Fibroblast of lung (primary cell): ENCODE measurements around the gene R3HCC1L. TPM values are rescaled to one million over a fixed set of nuclear protein-coding genes. Genes with fewer than 3 reads are reported as not detected.

Experiments used
- DNase-seq, 2 donors: peaks; one replicate each; pipeline versions ENCODE4 v3.0.0 to v3.0.0-alpha.2; 2010; ENCODE audit warnings: low read depth in 2 of 2
- H2AFZ ChIP-seq: 2 replicates; pipeline ENCODE4 v1.5.1; 2012; ENCODE audit warnings: low read length, control low read depth, inconsistent platforms
- H3K27ac ChIP-seq: 2 replicates; pipeline ENCODE4 v1.5.1; 2011; ENCODE audit warnings: low read length, control low read depth; ENCODE audit not compliant: insufficient read depth
- H3K27me3 ChIP-seq: 2 replicates; pipeline ENCODE4 v1.5.1; 2011; ENCODE audit warnings: mild to moderate bottlenecking, low read length; ENCODE audit not compliant: control insufficient read depth, insufficient read depth
- H3K36me3 ChIP-seq: 2 replicates; pipeline ENCODE4 v1.5.1; 2011; ENCODE audit warnings: low read length; ENCODE audit not compliant: control insufficient read depth, insufficient read depth
- H3K4me1 ChIP-seq: 2 replicates; pipeline ENCODE4 v1.5.1; 2011; ENCODE audit warnings: low read length; ENCODE audit not compliant: control insufficient read depth, insufficient read depth; ENCODE audit errors: extremely low read depth
- H3K4me2 ChIP-seq: 2 replicates; pipeline ENCODE4 v1.5.1; 2011; ENCODE audit warnings: low read length, control low read depth; ENCODE audit not compliant: insufficient read depth; ENCODE audit errors: extremely low read depth
- H3K4me3 ChIP-seq, 4 experiments: fragments of 200-600 bp in 1 of 4; sonication (generic) in 1 of 4; replicated peaks in 1 of 4; 2 replicates each; pipeline ENCODE4 v1.5.1; 2011 to 2016; ENCODE audit warnings: low read length in 4 of 4, low read depth in 3 of 4, mild to moderate bottlenecking in 3 of 4, control low read depth in 2 of 4, inconsistent platforms in 1 of 4, mixed read lengths in 1 of 4; ENCODE audit not compliant: insufficient read depth in 1 of 4; ENCODE audit errors: control extremely low read depth in 1 of 4
- H3K79me2 ChIP-seq: 2 replicates; pipeline ENCODE4 v1.5.1; 2012; ENCODE audit warnings: mild to moderate bottlenecking, low read length, inconsistent platforms; ENCODE audit not compliant: control insufficient read depth, insufficient read depth
- H3K9ac ChIP-seq: 2 replicates; pipeline ENCODE4 v1.5.1; 2011; ENCODE audit warnings: mild to moderate bottlenecking, low read length, control low read depth; ENCODE audit not compliant: insufficient read depth
- H3K9me3 ChIP-seq: 2 replicates; pipeline ENCODE4 v1.5.1; 2012; ENCODE audit warnings: low read depth, low read length; ENCODE audit not compliant: control insufficient read depth, insufficient read depth
- H4K20me1 ChIP-seq: 2 replicates; pipeline ENCODE4 v1.5.1; 2011; ENCODE audit warnings: low read length; ENCODE audit not compliant: control insufficient read depth, insufficient read depth; ENCODE audit errors: extremely low read depth
- CTCF ChIP-seq, 2 donors: IDR thresholded peaks in 1 of 2; conservative IDR thresholded peaks in 1 of 2; 1 replicate in 1 of 2; 2 replicates in 1 of 2; pipeline ENCODE4 v1.5.1; 2011 to 2012; ENCODE audit warnings: low read length in 2 of 2, control low read depth in 1 of 2, inconsistent platforms in 1 of 2, low read depth in 1 of 2, mild to moderate bottlenecking in 1 of 2
- EZH2 ChIP-seq: IDR thresholded peaks from 2 replicates; pipeline ENCODE4 v1.5.1; 2012; ENCODE audit warnings: low read length, control low read depth, mild to moderate bottlenecking; ENCODE audit errors: missing control alignments
- polyA plus RNA-seq, 2 donors: library from polyadenylated mRNA; depleted of rRNA in 1 of 2; stranded (reverse) in 1 of 2; unstranded in 1 of 2; fragments of >200 nt; gene quantifications; 2 replicates each; pipeline ENCODE4 v1.2.1, GENCODE V29; 2011 to 2012; ENCODE audit warnings: missing spikeins in 1 of 2
- total RNA-seq: library from RNA; depleted of rRNA; stranded (reverse); fragments of >200 nt; gene quantifications from 2 replicates; pipeline ENCODE4 v1.2.1, GENCODE V29; 2014

The R3HCC1L gene
- total and polyA plus RNA-seq, 2 donors (not counting 1 experiment from before 2014, with no cell fraction given): 11.1 to 19.5 TPM

- no peaks in the 10 kb centered on the region for H4K20me1 ChIP-seq
- H3K4me3 ChIP-seq: no peak overlapping the region
- no peak overlapping the region for H2AFZ ChIP-seq
- TF ChIP-seq CTCF (conservative IDR thresholded peaks at IDR 0.05 in 1 of 2, IDR thresholded peaks at IDR 0.05 in 1 of 2; ENCODE audit: low read depth in 1 of 2, low read length in 2 of 2): no peak
- TF ChIP-seq EZH2: no peak
- H3K4me2 ChIP-seq: no peak overlapping the region
- no peak overlapping the region for H3K9ac ChIP-seq
- H3K79me2 ChIP-seq: peaks cover 4% of the 10 kb centered on the region
- H3K9me3 ChIP-seq: no peaks in the 10 kb centered on the region
- H3K36me3 ChIP-seq: peaks cover 1% of the 10 kb centered on the region
- H3K4me1 ChIP-seq: no peaks in the 10 kb centered on the region
- no peak overlapping the region for H3K27ac ChIP-seq
- DNase-seq: no peak
- H3K27me3 ChIP-seq: no peaks in the 10 kb centered on the region
These were observed 97.0 kb downstream of the R3HCC1L start for GRCh38 chr10:98231417-98231816.

GRCh38 chr10:98235846-98236245, 101.4 kb downstream of the R3HCC1L start:
- no peak overlapping the region for H3K9ac ChIP-seq
- no peak overlapping the region for H3K4me3 ChIP-seq
- DNase-seq: no peak
- H4K20me1 ChIP-seq: no peaks in the 10 kb centered on the region
- no peak for TF ChIP-seq EZH2
- no peak for TF ChIP-seq CTCF (conservative IDR thresholded peaks at IDR 0.05 in 1 of 2, IDR thresholded peaks at IDR 0.05 in 1 of 2; ENCODE audit: low read depth in 1 of 2, low read length in 2 of 2)
- no peaks in the 10 kb centered on the region for H3K4me1 ChIP-seq
- H3K4me2 ChIP-seq: no peak overlapping the region
- H3K36me3 ChIP-seq: peaks cover 1% of the 10 kb centered on the region
- no peaks in the 10 kb centered on the region for H3K9me3 ChIP-seq
- H3K27me3 ChIP-seq: no peaks in the 10 kb centered on the region
- H2AFZ ChIP-seq: no peak overlapping the region
- no peak overlapping the region for H3K27ac ChIP-seq
- peaks cover 2% of the 10 kb centered on the region for H3K79me2 ChIP-seq

GRCh38 chr10:98236862-98237261, 102.4 kb downstream of the R3HCC1L start:
- no peak for DNase-seq
- no peak overlapping the region for H3K9ac ChIP-seq
- no peaks in the 10 kb centered on the region for H3K4me1 ChIP-seq
- H3K27me3 ChIP-seq: no peaks in the 10 kb centered on the region
- H3K36me3 ChIP-seq: peaks cover 1% of the 10 kb centered on the region
- no peaks in the 10 kb centered on the region for H4K20me1 ChIP-seq
- no peak overlapping the region for H3K4me3 ChIP-seq
- H3K79me2 ChIP-seq: no peaks in the 10 kb centered on the region
- H3K9me3 ChIP-seq: no peaks in the 10 kb centered on the region
- H2AFZ ChIP-seq: no peak overlapping the region
- TF ChIP-seq CTCF (conservative IDR thresholded peaks at IDR 0.05 in 1 of 2, IDR thresholded peaks at IDR 0.05 in 1 of 2; ENCODE audit: low read depth in 1 of 2, low read length in 2 of 2): no peak
- no peak for TF ChIP-seq EZH2
- no peak overlapping the region for H3K27ac ChIP-seq
- no peak overlapping the region for H3K4me2 ChIP-seq
